Mesothelial cell of epicardium (in vitro differentiated cells): Measurements from ENCODE around the gene MDM2. TPM values are rescaled to one million over a fixed set of nuclear protein-coding genes. Genes with fewer than 3 reads are reported as not detected.

Experiments used
- DNase-seq, 2 experiments: peaks; one replicate each; pipeline ENCODE4 v3.0.0; 2021; ENCODE audit warnings: low spot score in 2 of 2; ENCODE audit not compliant: unreplicated experiment in 2 of 2
- H3K27ac Mint-ChIP-seq: 2 replicates; pipeline ENCODE4 v1.8.0; 2021; ENCODE audit warnings: mixed read lengths
- H3K27me3 Mint-ChIP-seq: 2 replicates; pipeline ENCODE4 v1.8.0; 2021; ENCODE audit warnings: low read depth, mixed read lengths
- H3K36me3 Mint-ChIP-seq: 2 replicates; pipeline ENCODE4 v1.8.0; 2021; ENCODE audit warnings: mixed read lengths
- H3K4me1 Mint-ChIP-seq: 2 replicates; pipeline ENCODE4 v1.8.0; 2021; ENCODE audit warnings: mixed read lengths
- H3K4me3 Mint-ChIP-seq: 2 replicates; pipeline ENCODE4 v1.8.0; 2021; ENCODE audit warnings: mild to moderate bottlenecking, moderate library complexity, mixed read lengths
- H3K9me3 Mint-ChIP-seq: 2 replicates; pipeline ENCODE4 v1.8.0; 2021; ENCODE audit warnings: mixed read lengths
- total RNA-seq: library from RNA; stranded (reverse); gene quantifications from 3 replicates; pipeline ENCODE4 v1.2.1, GENCODE V29; 2021
- TF ChIP-seq, protein P1 (sequence below): fragments of 200-600 bp; sonication (generic); IDR thresholded peaks from one replicate; pipeline ENCODE4 v1.5.0; 2021; ENCODE audit warnings: antibody characterized with exemption; ENCODE audit not compliant: unreplicated experiment

The MDM2 gene
- total RNA-seq, 1 donor from 2014 or later = 182 TPM

DNA sequence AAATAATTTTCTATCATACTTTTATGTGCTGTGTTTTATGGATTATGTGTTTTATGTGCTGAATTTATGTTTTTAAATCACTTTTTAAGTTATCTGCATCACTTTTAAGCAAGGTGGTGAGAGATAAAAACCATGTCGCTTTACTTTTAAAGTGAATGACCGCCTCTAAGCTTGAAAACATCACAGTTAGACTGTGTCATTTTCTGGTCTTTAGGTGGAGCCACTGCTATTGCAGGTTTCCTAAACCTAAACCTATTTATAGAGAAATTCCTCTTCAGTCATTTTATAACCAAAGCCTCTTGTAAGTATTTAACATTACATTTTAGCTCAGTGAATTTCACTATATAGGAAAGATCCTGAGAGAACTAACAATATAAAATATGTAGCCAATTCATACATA lies 21.0 kb upstream of the MDM2 start:
- Mint-ChIP-seq H3K36me3 (no peaks in the 10 kb centered on the region), H3K9me3 (no peaks in the 10 kb centered on the region), H3K4me1 (peaks cover 7% of the 10 kb centered on the region), H3K4me3 (no peak overlapping the region), H3K27me3 (no peaks in the 10 kb centered on the region), H3K27ac (peak overlapping the region; percentile 87)
- no peak for DNase-seq
- TF ChIP-seq, protein P1, sequence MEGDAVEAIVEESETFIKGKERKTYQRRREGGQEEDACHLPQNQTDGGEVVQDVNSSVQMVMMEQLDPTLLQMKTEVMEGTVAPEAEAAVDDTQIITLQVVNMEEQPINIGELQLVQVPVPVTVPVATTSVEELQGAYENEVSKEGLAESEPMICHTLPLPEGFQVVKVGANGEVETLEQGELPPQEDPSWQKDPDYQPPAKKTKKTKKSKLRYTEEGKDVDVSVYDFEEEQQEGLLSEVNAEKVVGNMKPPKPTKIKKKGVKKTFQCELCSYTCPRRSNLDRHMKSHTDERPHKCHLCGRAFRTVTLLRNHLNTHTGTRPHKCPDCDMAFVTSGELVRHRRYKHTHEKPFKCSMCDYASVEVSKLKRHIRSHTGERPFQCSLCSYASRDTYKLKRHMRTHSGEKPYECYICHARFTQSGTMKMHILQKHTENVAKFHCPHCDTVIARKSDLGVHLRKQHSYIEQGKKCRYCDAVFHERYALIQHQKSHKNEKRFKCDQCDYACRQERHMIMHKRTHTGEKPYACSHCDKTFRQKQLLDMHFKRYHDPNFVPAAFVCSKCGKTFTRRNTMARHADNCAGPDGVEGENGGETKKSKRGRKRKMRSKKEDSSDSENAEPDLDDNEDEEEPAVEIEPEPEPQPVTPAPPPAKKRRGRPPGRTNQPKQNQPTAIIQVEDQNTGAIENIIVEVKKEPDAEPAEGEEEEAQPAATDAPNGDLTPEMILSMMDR = no peak

DNA sequence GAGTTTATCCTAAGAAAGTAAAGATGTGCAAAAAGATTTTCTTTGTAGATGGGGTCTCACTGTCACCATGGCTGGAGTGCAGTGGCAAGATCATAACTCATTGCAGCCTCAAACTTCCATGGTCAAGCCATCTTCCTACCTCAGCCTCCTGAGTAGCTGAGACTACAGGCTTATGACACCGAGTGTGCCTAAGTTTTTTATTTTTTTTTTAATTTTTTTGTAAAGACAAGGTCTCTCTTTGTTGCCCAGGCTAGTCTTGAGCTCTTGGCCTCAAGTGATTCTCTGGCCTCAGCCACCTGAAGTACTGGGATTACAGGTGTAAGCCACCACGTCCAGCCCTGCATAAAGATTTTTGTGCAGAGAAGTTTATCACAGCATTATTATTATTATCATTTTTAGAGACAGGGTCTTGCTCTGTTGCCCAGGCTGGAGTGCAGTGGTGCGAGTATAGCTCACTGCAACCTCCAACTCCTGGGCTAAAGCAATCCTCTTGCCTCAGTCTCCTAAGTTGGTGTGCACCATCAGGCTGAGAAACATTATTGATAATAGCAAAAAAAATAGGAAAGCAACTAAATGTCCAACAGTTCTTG lies 19.3 kb upstream of the MDM2 start:
- peaks cover 7% of the 10 kb centered on the region for H3K4me1 Mint-ChIP-seq
- no peak overlapping the region for H3K4me3 Mint-ChIP-seq
- TF ChIP-seq, protein P1 = no peak
- no peaks in the 10 kb centered on the region for H3K27me3 Mint-ChIP-seq
- no peaks in the 10 kb centered on the region for H3K9me3 Mint-ChIP-seq
- H3K27ac Mint-ChIP-seq = no peak overlapping the region
- H3K36me3 Mint-ChIP-seq = no peaks in the 10 kb centered on the region
- DNase-seq = no peak

DNA sequence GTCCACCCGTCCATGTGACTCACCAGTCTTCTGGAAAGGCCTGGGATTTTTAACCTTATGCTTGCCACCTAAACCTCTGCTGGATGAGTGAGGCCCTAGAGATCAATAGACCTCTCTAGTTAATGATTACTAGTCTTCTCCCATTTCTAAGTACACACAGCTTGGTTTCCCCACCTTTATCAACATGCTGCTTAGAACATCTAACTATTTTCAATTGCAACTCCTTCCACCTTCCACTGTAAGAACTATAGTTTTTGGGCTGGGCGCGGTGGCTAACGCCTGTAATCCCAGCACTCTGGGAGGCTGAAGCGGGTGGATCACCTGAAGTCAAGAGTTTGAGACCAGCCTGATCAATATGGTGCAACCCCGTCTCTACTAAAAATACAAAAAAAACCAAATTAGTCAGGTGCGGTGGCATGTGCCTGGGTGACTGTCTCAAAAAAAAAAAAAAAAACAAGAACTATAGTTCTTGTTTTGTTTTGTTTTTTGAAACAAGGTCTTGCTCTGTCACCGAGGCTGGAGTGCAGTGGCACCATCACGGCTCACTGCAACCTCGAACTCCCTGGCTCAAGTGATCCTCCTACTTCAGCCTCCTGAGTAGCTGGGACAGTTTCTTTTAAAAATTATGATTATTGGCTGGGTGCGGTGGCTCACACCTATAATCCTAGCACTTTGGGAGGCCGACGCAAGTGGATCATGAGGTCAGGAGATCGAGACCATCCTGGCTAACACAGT lies 18.7 kb upstream of the MDM2 start:
- Mint-ChIP-seq H3K27me3 (no peaks in the 10 kb centered on the region), H3K4me1 (peaks cover 4% of the 10 kb centered on the region), H3K27ac (no peak overlapping the region), H3K4me3 (no peak overlapping the region), H3K36me3 (no peaks in the 10 kb centered on the region), H3K9me3 (no peaks in the 10 kb centered on the region)
- TF ChIP-seq, protein P1 = no peak
- DNase-seq = no peak

GRCh38 chr12:68790081-68790951 lies 17.7 kb upstream of the MDM2 start:
- Mint-ChIP-seq H3K9me3 (no peaks in the 10 kb centered on the region), H3K4me3 (no peak overlapping the region), H3K27ac (no peak overlapping the region), H3K36me3 (no peaks in the 10 kb centered on the region), H3K27me3 (no peaks in the 10 kb centered on the region), H3K4me1 (peaks cover 4% of the 10 kb centered on the region)
- DNase-seq = no peak
- TF ChIP-seq, protein P1 = no peak

DNA sequence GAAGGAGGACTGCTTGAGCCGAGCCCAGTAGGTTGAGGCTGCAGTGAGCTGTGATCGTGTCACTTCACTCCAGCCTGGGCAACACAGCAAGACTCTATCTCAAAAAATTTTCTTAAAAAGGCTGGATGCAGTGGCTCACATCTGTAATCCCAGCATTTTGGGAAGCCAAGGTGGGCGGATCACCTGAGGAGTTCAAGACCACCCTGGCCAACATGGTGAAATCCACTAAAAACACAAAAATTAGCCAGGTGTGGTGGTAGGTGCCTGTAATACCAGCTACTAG lies 17.1 kb upstream of the MDM2 start:
- Mint-ChIP-seq H3K9me3 (no peaks in the 10 kb centered on the region), H3K27me3 (no peaks in the 10 kb centered on the region), H3K27ac (no peak overlapping the region), H3K4me3 (no peak overlapping the region), H3K4me1 (peaks cover 4% of the 10 kb centered on the region), H3K36me3 (no peaks in the 10 kb centered on the region)
- DNase-seq = no peak
- TF ChIP-seq, protein P1 = no peak
